Glutamatergic neuron (in vitro differentiated cells): ENCODE results near the gene PDE8A. TPM values are rescaled to one million over a fixed set of nuclear protein-coding genes. Genes with fewer than 3 reads are reported as not detected.

Source experiments
- DNase-seq: peaks from one replicate; pipeline ENCODE4 v3.0.0; 2022
- H3K27ac Mint-ChIP-seq: one replicate; pipeline ENCODE4 v1.8.0; 2020; ENCODE audit warnings: mild to moderate bottlenecking, mixed read lengths, inconsistent platforms; ENCODE audit not compliant: unreplicated experiment
- H3K27me3 Mint-ChIP-seq: one replicate; pipeline ENCODE4 v1.8.0; 2020; ENCODE audit warnings: mild to moderate bottlenecking, moderate library complexity, mixed read lengths, inconsistent platforms; ENCODE audit not compliant: unreplicated experiment
- H3K36me3 Mint-ChIP-seq: one replicate; pipeline ENCODE4 v1.8.0; 2020; ENCODE audit warnings: mild to moderate bottlenecking, mixed read lengths, inconsistent platforms; ENCODE audit not compliant: unreplicated experiment
- H3K4me1 Mint-ChIP-seq: one replicate; pipeline ENCODE4 v1.8.0; 2020; ENCODE audit warnings: mild to moderate bottlenecking, low read depth, mixed read lengths, inconsistent platforms; ENCODE audit not compliant: unreplicated experiment
- H3K4me3 Mint-ChIP-seq: one replicate; pipeline ENCODE4 v1.8.0; 2020; ENCODE audit warnings: mild to moderate bottlenecking, mixed read lengths, inconsistent platforms; ENCODE audit not compliant: unreplicated experiment
- H3K9me3 Mint-ChIP-seq: one replicate; pipeline ENCODE4 v1.8.0; 2020; ENCODE audit warnings: mild to moderate bottlenecking, moderate library complexity, mixed read lengths, inconsistent platforms; ENCODE audit not compliant: unreplicated experiment
- CTCF ChIP-seq: fragments of 200-600 bp; sonication (generic); IDR thresholded peaks from one replicate; pipeline ENCODE4 v1.5.0; 2021; ENCODE audit not compliant: partially characterized antibody, unreplicated experiment
- total RNA-seq: library from RNA; stranded (reverse); fragmentation: NEBNext Ultra II Directional; extraction: Animal tissue kit (Norgen Biotek cat#: 25700); gene quantifications from one replicate; pipeline ENCODE4 v1.2.1, GENCODE V29; 2021; ENCODE audit not compliant: unreplicated experiment

Gene PDE8A
- total RNA-seq, 1 donor from 2014 or later, result 5.7 TPM

GRCh38 chr15:85031944-85032558 lies 50.4 kb downstream of the PDE8A start:
- DNase-seq, result no peak
- H3K27me3 Mint-ChIP-seq, result no peaks in the 10 kb centered on the region
- TF ChIP-seq CTCF, result no peak
- H3K36me3 Mint-ChIP-seq, result no peaks in the 10 kb centered on the region
- H3K4me1 Mint-ChIP-seq, result peaks cover 6% of the 10 kb centered on the region
- no peaks in the 10 kb centered on the region for H3K9me3 Mint-ChIP-seq
- no peak overlapping the region for H3K27ac Mint-ChIP-seq
- H3K4me3 Mint-ChIP-seq, result no peak overlapping the region

GRCh38 chr15:85033148-85033547 lies 51.5 kb downstream of the PDE8A start:
- H3K9me3 Mint-ChIP-seq, result no peaks in the 10 kb centered on the region
- TF ChIP-seq CTCF, result no peak
- no peaks in the 10 kb centered on the region for H3K36me3 Mint-ChIP-seq
- no peak overlapping the region for H3K27ac Mint-ChIP-seq
- DNase-seq, result no peak
- no peaks in the 10 kb centered on the region for H3K27me3 Mint-ChIP-seq
- H3K4me1 Mint-ChIP-seq, result peaks cover 6% of the 10 kb centered on the region
- H3K4me3 Mint-ChIP-seq, result no peak overlapping the region

DNA sequence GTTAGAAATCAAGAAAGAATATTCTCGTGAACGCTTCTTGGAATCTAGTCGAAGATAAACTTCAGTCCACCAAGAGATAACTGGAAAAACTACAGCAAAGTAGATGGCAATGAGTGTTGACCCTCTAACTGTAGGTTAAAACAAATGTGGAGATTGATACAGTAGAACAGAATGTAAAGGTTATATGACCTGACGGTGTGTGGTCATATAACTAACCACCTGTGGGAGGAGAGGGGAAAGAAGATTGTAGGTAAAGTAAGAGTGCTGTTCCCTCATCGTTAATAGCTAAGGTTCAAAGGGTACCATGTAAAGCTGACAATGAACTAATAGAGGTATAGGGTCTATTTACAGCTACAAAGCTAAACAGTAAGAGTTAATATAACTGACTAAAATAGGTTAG lies 52.6 kb downstream of the PDE8A start:
- TF ChIP-seq CTCF, result no peak
- peaks cover 6% of the 10 kb centered on the region for H3K4me1 Mint-ChIP-seq
- no peak overlapping the region for H3K27ac Mint-ChIP-seq
- H3K9me3 Mint-ChIP-seq, result no peaks in the 10 kb centered on the region
- no peaks in the 10 kb centered on the region for H3K36me3 Mint-ChIP-seq
- H3K27me3 Mint-ChIP-seq, result no peaks in the 10 kb centered on the region
- DNase-seq, result no peak
- no peak overlapping the region for H3K4me3 Mint-ChIP-seq

DNA sequence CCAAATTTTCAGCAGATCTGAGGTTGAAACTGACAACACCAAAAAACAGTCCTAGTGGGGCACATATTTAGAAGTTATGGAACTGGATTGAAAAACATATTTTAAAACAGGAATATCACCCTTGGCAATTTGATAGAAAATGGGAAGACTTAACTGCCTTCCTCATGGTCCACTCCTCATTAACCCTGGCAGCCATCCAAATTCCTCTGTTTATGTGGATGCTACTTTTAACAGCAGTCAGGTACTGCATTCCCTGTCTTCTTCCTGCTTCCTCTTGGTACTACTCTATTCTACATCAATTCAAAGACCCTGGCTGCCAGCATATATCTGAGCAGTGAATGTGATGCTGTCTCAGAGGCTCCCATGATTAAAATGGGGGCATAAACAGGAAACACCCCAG lies 54.3 kb downstream of the PDE8A start:
- H3K27ac Mint-ChIP-seq, result no peak overlapping the region
- DNase-seq, result no peak
- no peak overlapping the region for H3K4me3 Mint-ChIP-seq
- TF ChIP-seq CTCF, result no peak
- H3K9me3 Mint-ChIP-seq, result no peaks in the 10 kb centered on the region
- H3K27me3 Mint-ChIP-seq, result no peaks in the 10 kb centered on the region
- peaks cover 6% of the 10 kb centered on the region for H3K4me1 Mint-ChIP-seq
- no peaks in the 10 kb centered on the region for H3K36me3 Mint-ChIP-seq

GRCh38 chr15:85036716-85037115 lies 55.1 kb downstream of the PDE8A start:
- TF ChIP-seq CTCF, result no peak
- Mint-ChIP-seq H3K9me3 (no peaks in the 10 kb centered on the region), H3K27me3 (no peaks in the 10 kb centered on the region), H3K36me3 (no peaks in the 10 kb centered on the region), H3K4me3 (no peak overlapping the region), H3K27ac (no peak overlapping the region), H3K4me1 (peaks cover 6% of the 10 kb centered on the region)
- DNase-seq, result no peak
